Stimulated activated effector memory CD8-positive, alpha-beta T cell treated with anti-CD3 and anti-CD28 coated beads, Interleukin-12 subunit alpha, Interleukin-12 subunit beta, amount 100 ng/mL, for 72 hours (primary cell): Measurements from ENCODE around the gene FLNB.

Source experiments
- ATAC-seq: fragments of 150-1000 bp; cut with Tn5 transposase; 2 replicates; pipeline ENCODE4 v1.10.0; 2021
- DNase-seq, 2 donors: peaks; one replicate each; pipeline ENCODE4 v3.0.0; 2021 to 2022; ENCODE audit warnings: low spot score in 2 of 2
- H3K27ac Mint-ChIP-seq: one replicate; pipeline ENCODE4 v1.8.0; 2022; ENCODE audit warnings: mild to moderate bottlenecking, mixed read lengths
- H3K36me3 Mint-ChIP-seq: one replicate; pipeline ENCODE4 v1.8.0; 2022; ENCODE audit warnings: mild to moderate bottlenecking, mixed read lengths
- H3K4me1 Mint-ChIP-seq: one replicate; pipeline ENCODE4 v1.8.0; 2022; ENCODE audit warnings: mixed read lengths
- H3K4me3 Mint-ChIP-seq: one replicate; pipeline ENCODE4 v1.8.0; 2022; ENCODE audit warnings: mild to moderate bottlenecking, mixed read lengths
- H3K9me3 Mint-ChIP-seq: one replicate; pipeline ENCODE4 v1.8.0; 2022; ENCODE audit warnings: mixed read lengths

Gene FLNB

DNA sequence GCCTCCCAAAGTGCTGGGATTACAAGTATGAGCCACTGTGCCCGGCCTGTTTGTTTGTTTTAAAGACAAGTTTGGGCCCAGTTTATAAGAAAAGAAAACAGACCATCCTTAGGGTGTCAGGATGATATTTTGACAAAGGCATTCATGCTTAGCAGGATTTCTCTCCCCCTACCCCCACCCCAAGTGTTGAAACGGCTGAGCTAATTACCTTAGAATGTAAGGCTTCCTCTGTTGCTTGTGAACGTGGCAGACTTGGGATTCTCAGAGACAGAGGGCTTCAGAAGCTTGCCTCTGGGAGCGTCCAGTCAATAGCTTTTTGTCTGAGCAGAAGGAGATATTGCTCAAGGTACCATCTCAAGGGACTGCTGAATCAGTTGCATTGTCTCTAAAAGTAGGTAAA is 24.0 kb downstream of the FLNB start:
- no peak overlapping the region for H3K27ac Mint-ChIP-seq
- H3K4me3 Mint-ChIP-seq = no peak overlapping the region
- H3K9me3 Mint-ChIP-seq = no peaks in the 10 kb centered on the region
- peaks cover 39% of the 10 kb centered on the region for H3K4me1 Mint-ChIP-seq
- DNase-seq = no peak
- ATAC-seq = no peak
- H3K36me3 Mint-ChIP-seq = no peaks in the 10 kb centered on the region

GRCh38 chr3:58034738-58035523 is 26.7 kb downstream of the FLNB start:
- ATAC-seq = peak; percentile 99
- Mint-ChIP-seq H3K4me3 (peak overlapping the region; percentile 34), H3K9me3 (no peaks in the 10 kb centered on the region), H3K36me3 (peaks cover 5% of the 10 kb centered on the region), H3K4me1 (peaks cover 39% of the 10 kb centered on the region), H3K27ac (peak overlapping the region; percentile 8)
- DNase-seq = peak in 1 of 2 donors; percentile 66

DNA sequence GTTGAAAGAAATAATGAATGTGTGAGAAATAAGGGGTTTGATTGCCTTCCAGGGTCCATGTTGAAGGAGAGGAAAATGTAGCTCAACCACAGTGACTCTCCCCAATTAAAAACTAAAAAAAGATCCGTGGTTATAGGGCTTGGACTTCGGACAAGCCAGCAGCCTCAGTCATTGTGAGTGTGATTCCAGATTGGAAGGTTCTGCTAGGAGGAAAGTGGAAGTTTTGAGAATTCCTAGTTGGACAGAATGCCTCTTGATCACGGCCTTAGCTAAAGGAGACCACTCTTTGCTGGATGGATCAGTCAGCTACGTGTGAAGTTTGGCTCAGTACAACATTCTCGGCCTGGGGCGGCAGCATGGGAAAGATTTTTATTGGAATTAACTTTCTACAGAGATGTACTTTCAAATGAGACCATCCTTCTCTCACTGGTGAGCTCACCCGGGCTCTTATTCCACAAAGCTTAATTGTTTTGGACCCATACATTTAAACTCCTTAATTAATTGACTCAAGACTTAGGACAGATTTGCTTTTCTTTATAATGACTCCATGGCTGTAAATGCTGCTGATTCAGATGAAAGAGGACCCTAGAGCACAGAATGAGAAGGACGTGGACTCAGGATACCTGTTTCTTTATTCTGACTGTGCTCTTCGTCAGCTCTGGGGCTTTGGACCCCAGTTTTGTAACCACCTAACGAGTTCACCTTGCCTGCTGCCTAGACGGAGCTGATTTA is 27.5 kb downstream of the FLNB start:
- Mint-ChIP-seq H3K4me3 (peak overlapping the region; percentile 34), H3K36me3 (peaks cover 5% of the 10 kb centered on the region), H3K27ac (peak overlapping the region; percentile 8), H3K4me1 (peaks cover 36% of the 10 kb centered on the region), H3K9me3 (no peaks in the 10 kb centered on the region)
- no peak for DNase-seq
- no peak for ATAC-seq

- DNase-seq = no peak
- H3K36me3 Mint-ChIP-seq = peaks cover 5% of the 10 kb centered on the region
- H3K4me3 Mint-ChIP-seq = no peak overlapping the region
- no peak for ATAC-seq
- no peaks in the 10 kb centered on the region for H3K9me3 Mint-ChIP-seq
- peaks cover 42% of the 10 kb centered on the region for H3K4me1 Mint-ChIP-seq
- H3K27ac Mint-ChIP-seq = no peak overlapping the region
Observed at GRCh38 chr3:58036293-58037032, 28.2 kb downstream of the FLNB start.

- H3K4me3 Mint-ChIP-seq = no peak overlapping the region
- no peaks in the 10 kb centered on the region for H3K9me3 Mint-ChIP-seq
- peaks cover 51% of the 10 kb centered on the region for H3K4me1 Mint-ChIP-seq
- no peak for ATAC-seq
- no peak for DNase-seq
- peaks cover 5% of the 10 kb centered on the region for H3K36me3 Mint-ChIP-seq
- no peak overlapping the region for H3K27ac Mint-ChIP-seq
Observed at GRCh38 chr3:58037141-58037910, 29.1 kb downstream of the FLNB start.

DNA sequence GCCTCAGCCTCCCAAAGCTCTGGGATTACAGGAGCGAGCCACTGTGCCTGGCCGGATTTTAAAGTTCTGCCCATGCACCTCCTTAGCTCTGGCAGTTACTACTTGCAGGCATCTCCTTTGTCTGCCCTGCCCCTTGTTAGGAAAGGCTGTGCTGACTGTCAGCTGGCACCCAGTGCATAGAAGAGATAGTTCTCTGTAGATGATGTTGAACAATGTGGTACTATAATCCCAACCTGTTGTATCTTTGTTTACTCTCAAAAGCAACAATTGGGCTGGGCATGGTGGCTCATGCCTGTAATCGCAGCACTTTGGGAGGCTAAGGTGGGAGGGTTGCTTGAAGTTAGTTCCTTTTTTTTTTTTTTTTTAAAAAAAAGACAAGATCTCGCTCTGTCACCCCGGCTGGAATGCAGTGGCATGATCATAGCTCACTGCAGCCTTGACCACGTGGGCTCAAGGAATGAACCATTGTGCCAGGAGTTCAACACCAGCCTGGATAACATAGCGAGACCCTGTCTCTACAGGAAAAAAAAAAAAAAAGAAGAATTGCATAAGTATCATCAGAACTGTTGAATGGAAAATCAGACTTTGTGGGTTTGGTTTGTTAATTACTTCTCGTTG is 30.6 kb downstream of the FLNB start:
- H3K27ac Mint-ChIP-seq = no peak overlapping the region
- peaks cover 61% of the 10 kb centered on the region for H3K4me1 Mint-ChIP-seq
- ATAC-seq = no peak
- peaks cover 5% of the 10 kb centered on the region for H3K36me3 Mint-ChIP-seq
- no peak for DNase-seq
- H3K9me3 Mint-ChIP-seq = no peaks in the 10 kb centered on the region
- H3K4me3 Mint-ChIP-seq = no peak overlapping the region

DNA sequence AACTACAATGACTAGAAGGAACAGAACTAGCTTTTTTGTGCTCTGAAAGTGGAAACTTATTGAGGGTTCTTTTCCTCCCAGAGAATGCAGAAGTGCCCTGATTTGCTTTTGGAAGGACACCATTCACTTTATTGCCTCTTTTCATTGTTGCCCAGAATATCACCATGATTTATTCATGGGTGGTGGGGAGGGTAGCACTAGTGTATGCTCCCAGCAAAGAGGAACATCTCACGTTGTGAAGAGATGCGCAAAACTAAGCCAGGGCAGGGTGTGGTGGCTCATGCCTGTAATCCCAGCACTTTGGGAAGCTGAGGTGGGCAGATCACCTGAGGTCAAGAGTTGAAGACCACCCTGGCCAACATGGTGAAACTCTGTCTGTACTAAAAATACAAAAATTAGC is 31.4 kb downstream of the FLNB start:
- Mint-ChIP-seq H3K4me3 (no peak overlapping the region), H3K36me3 (peaks cover 5% of the 10 kb centered on the region), H3K4me1 (peaks cover 64% of the 10 kb centered on the region), H3K9me3 (no peaks in the 10 kb centered on the region), H3K27ac (no peak overlapping the region)
- DNase-seq (no peak), ATAC-seq (no peak)

GRCh38 chr3:58041182-58041825 is 33.1 kb downstream of the FLNB start:
- DNase-seq (no peak), ATAC-seq (no peak)
- H3K27ac Mint-ChIP-seq = no peak overlapping the region
- H3K4me1 Mint-ChIP-seq = peaks cover 47% of the 10 kb centered on the region
- peaks cover 5% of the 10 kb centered on the region for H3K36me3 Mint-ChIP-seq
- no peak overlapping the region for H3K4me3 Mint-ChIP-seq
- no peaks in the 10 kb centered on the region for H3K9me3 Mint-ChIP-seq

- peaks cover 44% of the 10 kb centered on the region for H3K4me1 Mint-ChIP-seq
- peaks cover 5% of the 10 kb centered on the region for H3K36me3 Mint-ChIP-seq
- H3K9me3 Mint-ChIP-seq = no peaks in the 10 kb centered on the region
- DNase-seq (no peak), ATAC-seq (peak; percentile 79)
- no peak overlapping the region for H3K27ac Mint-ChIP-seq
- H3K4me3 Mint-ChIP-seq = no peak overlapping the region
Observed at GRCh38 chr3:58041826-58042324, 33.7 kb downstream of the FLNB start.

- no peak for ATAC-seq
- H3K36me3 Mint-ChIP-seq = no peaks in the 10 kb centered on the region
- H3K4me3 Mint-ChIP-seq = no peak overlapping the region
- H3K9me3 Mint-ChIP-seq = no peaks in the 10 kb centered on the region
- no peak overlapping the region for H3K27ac Mint-ChIP-seq
- peaks cover 32% of the 10 kb centered on the region for H3K4me1 Mint-ChIP-seq
- no peak for DNase-seq
Observed at GRCh38 chr3:58042947-58043707, 34.9 kb downstream of the FLNB start.

DNA sequence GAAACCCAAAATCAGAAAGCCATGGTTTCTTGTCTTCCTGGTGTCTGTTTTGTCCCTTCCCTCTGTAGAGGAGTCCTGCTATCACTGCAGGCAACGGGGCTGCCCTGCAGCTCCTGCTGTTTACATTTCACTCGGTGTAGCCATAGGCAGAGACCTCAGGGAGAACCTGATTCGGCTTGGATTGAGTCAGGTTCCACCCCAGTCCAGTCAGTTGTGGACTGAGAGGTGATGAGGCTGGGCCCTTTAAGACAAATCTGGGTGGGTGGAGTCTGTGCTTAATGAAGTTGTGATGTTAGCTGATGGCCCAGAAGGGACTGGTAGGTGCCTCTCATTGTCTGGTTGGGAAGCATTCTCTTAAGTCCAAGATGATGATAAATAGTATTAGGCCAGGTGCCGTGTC is 35.7 kb downstream of the FLNB start:
- H3K36me3 Mint-ChIP-seq = no peaks in the 10 kb centered on the region
- peak; percentile 63 for ATAC-seq
- H3K9me3 Mint-ChIP-seq = no peaks in the 10 kb centered on the region
- DNase-seq = no peak
- H3K4me1 Mint-ChIP-seq = peaks cover 31% of the 10 kb centered on the region
- no peak overlapping the region for H3K27ac Mint-ChIP-seq
- no peak overlapping the region for H3K4me3 Mint-ChIP-seq

DNA sequence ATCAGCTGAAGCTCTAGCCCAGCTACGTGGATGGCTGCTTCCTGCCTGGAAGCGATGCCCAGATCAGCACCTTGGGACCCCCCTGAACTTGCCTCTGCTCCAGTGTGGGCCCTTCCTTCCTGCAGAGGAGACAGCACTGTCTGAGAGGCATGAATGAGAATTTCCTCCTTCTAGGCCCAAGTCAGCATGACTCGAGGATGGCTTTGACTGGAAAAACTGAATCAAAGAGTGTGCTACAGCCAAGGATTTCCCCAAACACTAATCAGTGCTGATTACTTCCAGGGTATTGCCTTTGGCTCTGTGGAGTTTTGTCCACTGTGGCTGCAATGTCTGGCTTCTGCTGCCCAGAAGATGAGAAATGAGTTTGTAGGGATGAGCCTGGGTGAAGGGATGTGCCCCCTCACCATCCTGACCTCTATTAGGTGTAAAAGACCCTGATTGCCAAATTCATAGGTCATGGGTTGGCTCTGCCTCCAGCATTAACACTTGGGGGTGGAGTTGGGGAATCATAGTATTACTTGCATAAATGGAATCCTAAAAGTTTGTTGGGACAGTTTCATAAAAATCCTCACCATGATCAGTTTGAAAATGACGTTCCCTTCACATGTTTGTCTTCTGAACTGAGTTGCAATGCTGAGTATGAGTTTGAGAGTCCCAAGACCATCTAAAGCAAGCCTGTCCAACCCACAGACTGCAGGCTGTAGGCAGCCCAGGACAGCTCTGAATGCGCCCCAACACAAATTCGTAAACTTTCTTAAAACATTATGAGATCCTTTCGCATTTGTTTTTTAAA is 36.7 kb downstream of the FLNB start:
- no peaks in the 10 kb centered on the region for H3K36me3 Mint-ChIP-seq
- peaks cover 31% of the 10 kb centered on the region for H3K4me1 Mint-ChIP-seq
- no peak overlapping the region for H3K4me3 Mint-ChIP-seq
- DNase-seq (no peak), ATAC-seq (peak; percentile 51)
- no peak overlapping the region for H3K27ac Mint-ChIP-seq
- H3K9me3 Mint-ChIP-seq = no peaks in the 10 kb centered on the region

GRCh38 chr3:58047826-58048225 is 39.6 kb downstream of the FLNB start:
- no peak for DNase-seq
- peaks cover 27% of the 10 kb centered on the region for H3K4me1 Mint-ChIP-seq

More at GRCh38 chr3:58047826-58048225, 39.6 kb downstream of the FLNB start:
- H3K4me3 Mint-ChIP-seq = no peak overlapping the region
- no peak overlapping the region for H3K27ac Mint-ChIP-seq
- H3K9me3 Mint-ChIP-seq = no peaks in the 10 kb centered on the region
- no peaks in the 10 kb centered on the region for H3K36me3 Mint-ChIP-seq
- no peak for ATAC-seq
